CD14-positive monocyte (primary cell): ENCODE results near the gene CLEC19A. TPM values are rescaled to one million over a fixed set of nuclear protein-coding genes. Genes with fewer than 3 reads are reported as not detected.

Experiments used
- DNase-seq, 3 donors: peaks; one replicate each; pipeline ENCODE4 v3.0.0-alpha.2; 2011 to 2022
- H2AFZ ChIP-seq: 2 replicates; pipeline ENCODE4 v1.6.0; 2012; ENCODE audit warnings: mild to moderate bottlenecking, low read depth, low read length, inconsistent platforms; ENCODE audit not compliant: insufficient read depth, poor library complexity, severe bottlenecking
- H3K27ac ChIP-seq, 2 donors: 1 replicate in 1 of 2; 2 replicates in 1 of 2; pipeline ENCODE4 v1.5.1; 2012 to 2013; ENCODE audit warnings: low read length in 2 of 2, control low read depth in 1 of 2, inconsistent platforms in 1 of 2, low read depth in 1 of 2, mild to moderate bottlenecking in 1 of 2
- H3K27me3 ChIP-seq, 2 donors: one replicate each; pipeline versions ENCODE4 v1.6.0 to v1.6.1; 2011 to 2013; ENCODE audit warnings: low read length in 2 of 2; ENCODE audit not compliant: control insufficient read depth in 2 of 2, insufficient read depth in 2 of 2
- H3K36me3 ChIP-seq, 2 donors: replicated peaks in 1 of 2; 1 replicate in 1 of 2; 2 replicates in 1 of 2; pipeline versions ENCODE4 v1.5.1 to v1.6.1; 2012 to 2013; ENCODE audit warnings: low read length in 2 of 2, control low read depth in 1 of 2, inconsistent platforms in 1 of 2, mild to moderate bottlenecking in 1 of 2; ENCODE audit not compliant: insufficient read depth in 2 of 2, control insufficient read depth in 1 of 2
- H3K4me1 ChIP-seq, 2 donors: 1 replicate in 1 of 2; 2 replicates in 1 of 2; pipeline versions ENCODE4 v1.5.1 to v1.6.1; 2012 to 2013; ENCODE audit warnings: low read length in 2 of 2, control low read depth in 1 of 2, inconsistent platforms in 1 of 2, mild to moderate bottlenecking in 1 of 2, moderate library complexity in 1 of 2; ENCODE audit not compliant: insufficient read depth in 2 of 2, control insufficient read depth in 1 of 2
- H3K4me2 ChIP-seq: replicated peaks from 2 replicates; pipeline ENCODE3; 2012; ENCODE audit warnings: low read length, moderate library complexity, mild to moderate bottlenecking; ENCODE audit not compliant: poor library complexity, severe bottlenecking; ENCODE audit errors: extremely low read depth
- H3K4me3 ChIP-seq, 3 experiments: fragments of 200-600 bp in 1 of 3; sonication (generic) in 1 of 3; replicated peaks in 1 of 3; 1 replicate in 2 of 3; 2 replicates in 1 of 3; pipeline ENCODE4 v1.5.1; 2011 to 2013; ENCODE audit warnings: low read length in 3 of 3, mild to moderate bottlenecking in 3 of 3, control low read depth in 2 of 3, low read depth in 2 of 3, inconsistent platforms in 1 of 3, moderate library complexity in 1 of 3
- H3K79me2 ChIP-seq: 2 replicates; pipeline ENCODE4 v1.6.0; 2012; ENCODE audit warnings: mild to moderate bottlenecking, control low read depth, inconsistent platforms, low read length, moderate library complexity; ENCODE audit not compliant: insufficient read depth
- H3K9ac ChIP-seq: 2 replicates; pipeline ENCODE4 v1.6.0; 2017; ENCODE audit warnings: low read length, mild to moderate bottlenecking; ENCODE audit not compliant: insufficient read depth, poor library complexity, severe bottlenecking
- H3K9me3 ChIP-seq, 2 donors: replicated peaks in 1 of 2; 1 replicate in 1 of 2; 2 replicates in 1 of 2; pipeline versions ENCODE4 v1.5.1 to v1.6.1; 2012 to 2013; ENCODE audit warnings: low read length in 2 of 2, control low read depth in 1 of 2; ENCODE audit not compliant: control insufficient read depth in 1 of 2, insufficient read depth in 1 of 2
- H4K20me1 ChIP-seq: 2 replicates; pipeline ENCODE4 v1.6.0; 2012; ENCODE audit warnings: mild to moderate bottlenecking, low read length, control low read depth, moderate library complexity; ENCODE audit not compliant: insufficient read depth
- H3K27ac Mint-ChIP-seq, 7 donors: one replicate each; pipeline ENCODE4 v1.8.0; 2020; ENCODE audit warnings: mild to moderate bottlenecking in 7 of 7, mixed read lengths in 7 of 7, moderate library complexity in 6 of 7, inconsistent platforms in 2 of 7
- H3K27me3 Mint-ChIP-seq, 3 donors: one replicate each; pipeline ENCODE4 v1.8.0; 2021 to 2022; ENCODE audit warnings: low read depth in 3 of 3, mild to moderate bottlenecking in 3 of 3, mixed read lengths in 3 of 3, moderate library complexity in 3 of 3, inconsistent platforms in 1 of 3
- H3K36me3 Mint-ChIP-seq, 2 donors: one replicate each; pipeline ENCODE4 v1.8.0; 2020; ENCODE audit warnings: mixed read lengths in 2 of 2, inconsistent platforms in 1 of 2, mild to moderate bottlenecking in 1 of 2
- H3K4me1 Mint-ChIP-seq: one replicate; pipeline ENCODE4 v1.8.0; 2020; ENCODE audit warnings: mild to moderate bottlenecking, mixed read lengths
- H3K4me3 Mint-ChIP-seq, 2 donors: one replicate each; pipeline ENCODE4 v1.8.0; 2020; ENCODE audit warnings: mild to moderate bottlenecking in 2 of 2, mixed read lengths in 2 of 2, moderate library complexity in 1 of 2
- H3K9me3 Mint-ChIP-seq, 7 donors: one replicate each; pipeline ENCODE4 v1.8.0; 2020 to 2022; ENCODE audit warnings: mixed read lengths in 7 of 7, mild to moderate bottlenecking in 6 of 7, moderate library complexity in 6 of 7, inconsistent platforms in 2 of 7
- CTCF ChIP-seq: fragments of 200-600 bp; IDR thresholded peaks from one replicate; pipeline ENCODE4 v1.8.0; 2022; ENCODE audit warnings: antibody characterized with exemption, mild to moderate bottlenecking
- WGBS: methylation state at CpG from one replicate; pipeline ENCODE4 v1.1.5; 2013; ENCODE audit warnings: missing lambda C conversion rate; ENCODE audit not compliant: insufficient coverage; 5-methylcytosine and 5-hydroxymethylcytosine counted together
- intact Hi-C, 2 donors: fragments of 100-400 bp; cut with micrococcal nuclease; formaldehyde crosslinking; loops; one replicate each; pipeline versions ENCODE4 v1.15.0 to v1.15.1; 2023
- polyA plus RNA-seq, 3 donors: library from polyadenylated mRNA; depleted of rRNA in 1 of 3; unstranded in 2 of 3; stranded (reverse) in 1 of 3; fragments of 300-500 nt in 2 of 3; fragments of >200 nt in 1 of 3; fragmentation: Illumina TruSeq in 2 of 3; gene quantifications; 1 replicate in 2 of 3; 2 replicates in 1 of 3; pipeline ENCODE4 v1.2.3, GENCODE V29; 2012 to 2021

The CLEC19A gene
- polyA plus RNA-seq, 3 donors = not detected

DNA sequence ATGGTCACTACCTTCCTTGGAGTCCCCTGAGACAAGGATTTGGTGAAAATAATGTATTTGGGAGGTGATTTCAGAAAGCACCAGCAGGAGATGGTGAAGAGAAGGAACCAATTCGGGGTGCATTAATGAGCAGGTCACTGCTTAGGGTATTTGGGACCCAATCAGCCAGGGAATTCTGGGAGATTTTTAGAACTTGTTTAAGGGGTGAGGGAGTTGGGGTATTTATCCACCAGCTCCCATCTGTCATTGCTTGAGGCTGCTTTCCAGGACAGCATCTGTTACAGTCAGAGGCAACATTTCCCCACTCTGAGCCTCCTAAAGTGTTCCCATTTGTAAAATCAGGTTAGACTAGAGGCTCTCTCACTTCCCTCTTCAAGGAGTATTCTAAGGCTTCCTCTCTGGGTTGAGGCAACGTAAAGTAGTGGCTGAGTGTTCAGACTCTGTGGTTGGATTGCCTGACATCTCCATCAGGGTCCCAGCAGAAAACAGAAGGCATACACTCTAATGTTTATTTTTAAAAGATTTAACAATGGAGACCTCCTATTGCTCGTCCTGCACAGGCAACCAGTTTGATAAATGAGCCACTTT, 60.9 kb downstream of the CLEC19A start:
- TF ChIP-seq CTCF = no peak

GRCh38 chr16:19348125-19348524, 62.6 kb downstream of the CLEC19A start:
- Histone ChIP-seq H3K79me2 (no peaks in the 10 kb centered on the region), H3K27ac (no peak overlapping the region), H3K4me3 (no peak overlapping the region), H4K20me1 (no peaks in the 10 kb centered on the region), H3K9ac (no peak overlapping the region), H3K4me1 (no peaks in the 10 kb centered on the region), H2AFZ (no peak overlapping the region), H3K4me2 (no peak overlapping the region), H3K27me3 (peaks cover 0 to 21% of the 10 kb centered on the region in 2 donors), H3K9me3 (no peaks in the 10 kb centered on the region), H3K36me3 (no peaks in the 10 kb centered on the region)
- intact Hi-C loops = no loop called here
- no peak for TF ChIP-seq CTCF
- peaks cover 0 to 2% (median 0%) of the 10 kb centered on the region in 7 donors for H3K9me3 Mint-ChIP-seq
- no peak overlapping the region for H3K27ac Mint-ChIP-seq
- H3K4me3 Mint-ChIP-seq = no peak overlapping the region
- H3K36me3 Mint-ChIP-seq = no peaks in the 10 kb centered on the region
- no peak for DNase-seq
- 100% methylated on average over 1 of the region's 6 CpGs for WGBS
- peaks cover 16 to 23% (median 19%) of the 10 kb centered on the region in 3 donors for H3K27me3 Mint-ChIP-seq
- H3K4me1 Mint-ChIP-seq = no peaks in the 10 kb centered on the region

More for the DNA sequence above, 60.9 kb downstream of the CLEC19A start:
- no peaks in the 10 kb centered on the region for H3K36me3 ChIP-seq
- Mint-ChIP-seq H3K4me1 (no peaks in the 10 kb centered on the region), H3K4me3 (no peak overlapping the region), H3K9me3 (peaks cover 0 to 5% (median 0%) of the 10 kb centered on the region in 7 donors), H3K36me3 (no peaks in the 10 kb centered on the region), H3K27ac (no peak overlapping the region), H3K27me3 (peaks cover 17 to 23% (median 19%) of the 10 kb centered on the region in 3 donors)
- no peak overlapping the region for H2AFZ ChIP-seq
- H3K4me1 ChIP-seq = no peaks in the 10 kb centered on the region
- no peaks in the 10 kb centered on the region for H3K79me2 ChIP-seq
- H3K4me3 ChIP-seq = no peak overlapping the region
- intact Hi-C loops = no loop called here
- H3K27me3 ChIP-seq = peaks cover 0 to 19% of the 10 kb centered on the region in 2 donors
- no peaks in the 10 kb centered on the region for H4K20me1 ChIP-seq
- no peak overlapping the region for H3K9ac ChIP-seq
- H3K27ac ChIP-seq = no peak overlapping the region
- 30% methylated on average over 2 of the region's 3 CpGs for WGBS
- DNase-seq = no peak
- no peak overlapping the region for H3K4me2 ChIP-seq
- H3K9me3 ChIP-seq = no peaks in the 10 kb centered on the region
